Stomach smooth muscle (tissue), 2 donors: ENCODE results near the gene LANCL1.
"Not testable (repeated sequence)": the region's sequence is repeated elsewhere in the genome, so short reads cannot be mapped to it uniquely, and the experiment has no call there.

Source experiments
- H3K27ac ChIP-seq: one replicate; pipeline ENCODE4 v1.7.0; 2013; ENCODE audit warnings: mild to moderate bottlenecking, low read length, inconsistent platforms
- H3K27me3 ChIP-seq, 2 donors: one replicate each; pipeline ENCODE4 v1.7.0; 2013; ENCODE audit warnings: low read length in 2 of 2; ENCODE audit not compliant: insufficient read depth in 2 of 2, control insufficient read depth in 1 of 2
- H3K36me3 ChIP-seq, 2 donors: one replicate each; pipeline ENCODE4 v1.7.0; 2013; ENCODE audit warnings: low read length in 2 of 2; ENCODE audit not compliant: control insufficient read depth in 2 of 2, insufficient read depth in 2 of 2
- H3K4me1 ChIP-seq: one replicate; pipeline ENCODE4 v1.7.0; 2013; ENCODE audit warnings: low read length; ENCODE audit not compliant: control insufficient read depth, insufficient read depth
- H3K4me3 ChIP-seq, 2 donors: one replicate each; pipeline ENCODE4 v1.7.0; 2013; ENCODE audit warnings: low read length in 2 of 2
- H3K9ac ChIP-seq, 2 donors: one replicate each; pipeline ENCODE4 v1.7.0; 2013; ENCODE audit warnings: low read length in 2 of 2, mild to moderate bottlenecking in 1 of 2
- H3K9me3 ChIP-seq, 2 donors: one replicate each; pipeline ENCODE4 v1.7.0; 2013; ENCODE audit warnings: low read length in 2 of 2; ENCODE audit not compliant: control insufficient read depth in 2 of 2
- donor health status: healthy.
- donor health status: Pancreatic carcinoma.

LANCL1 gene

GRCh38 chr2:210459407-210459806 lies 17.2 kb downstream of the LANCL1 start:
- no peaks in the 10 kb centered on the region for H3K9me3 ChIP-seq
- H3K27me3 ChIP-seq = no peaks in the 10 kb centered on the region
- no peak overlapping the region for H3K9ac ChIP-seq

GRCh38 chr2:210458395-210458794 lies 18.2 kb downstream of the LANCL1 start:
- H3K4me3 ChIP-seq = no peak overlapping the region
- H3K4me1 ChIP-seq = no peaks in the 10 kb centered on the region
- no peaks in the 10 kb centered on the region for H3K9me3 ChIP-seq
- peaks cover 29 to 30% of the 10 kb centered on the region in 2 donors for H3K36me3 ChIP-seq
- H3K27me3 ChIP-seq = no peaks in the 10 kb centered on the region
- H3K9ac ChIP-seq = no peak overlapping the region
- no peak overlapping the region for H3K27ac ChIP-seq

More at GRCh38 chr2:210459407-210459806, 17.2 kb downstream of the LANCL1 start:
- H3K36me3 ChIP-seq = peaks cover 20 to 28% of the 10 kb centered on the region in 2 donors
- H3K4me3 ChIP-seq = no peak overlapping the region
- H3K4me1 ChIP-seq = no peaks in the 10 kb centered on the region
- H3K27ac ChIP-seq = no peak overlapping the region

- Histone ChIP-seq H3K9ac (no peak overlapping the region), H3K36me3 (peaks cover 26 to 30% of the 10 kb centered on the region in 2 donors), H3K27ac (no peak overlapping the region)
These were observed 20.0 kb downstream of the LANCL1 start for GRCh38 chr2:210456571-210456970.

GRCh38 chr2:210454336-210454735 lies 22.2 kb downstream of the LANCL1 start:
- H3K9me3 ChIP-seq = no peaks in the 10 kb centered on the region
- no peak overlapping the region for H3K9ac ChIP-seq
- H3K27ac ChIP-seq = no peak overlapping the region
- H3K27me3 ChIP-seq = no peaks in the 10 kb centered on the region
- peaks cover 20 to 34% of the 10 kb centered on the region in 2 donors for H3K36me3 ChIP-seq
- H3K4me3 ChIP-seq = no peak overlapping the region
- no peaks in the 10 kb centered on the region for H3K4me1 ChIP-seq

More at GRCh38 chr2:210456571-210456970, 20.0 kb downstream of the LANCL1 start:
- Histone ChIP-seq H3K27me3 (no peaks in the 10 kb centered on the region), H3K9me3 (no peaks in the 10 kb centered on the region), H3K4me3 (no peak overlapping the region), H3K4me1 (no peaks in the 10 kb centered on the region)

GRCh38 chr2:210452194-210452593 lies 24.4 kb downstream of the LANCL1 start:
- no peaks in the 10 kb centered on the region for H3K9me3 ChIP-seq
- H3K27me3 ChIP-seq = no peaks in the 10 kb centered on the region
- no peak overlapping the region for H3K9ac ChIP-seq
- H3K36me3 ChIP-seq = peaks cover 13 to 26% of the 10 kb centered on the region in 2 donors
- no peak overlapping the region for H3K4me3 ChIP-seq
- H3K27ac ChIP-seq = no peak overlapping the region
- H3K4me1 ChIP-seq = no peaks in the 10 kb centered on the region

- not testable (repeated sequence) for H3K27ac ChIP-seq, H3K4me1 ChIP-seq, H3K27me3 ChIP-seq, H3K4me3 ChIP-seq, H3K9me3 ChIP-seq, H3K9ac ChIP-seq
- peaks cover 13 to 21% of the 10 kb centered on the region in 2 donors for H3K36me3 ChIP-seq
These were observed 25.6 kb downstream of the LANCL1 start for GRCh38 chr2:210450942-210451341.

GRCh38 chr2:210445732-210446131 lies 30.8 kb downstream of the LANCL1 start:
- Histone ChIP-seq H3K9ac (no peak overlapping the region), H3K9me3 (no peaks in the 10 kb centered on the region), H3K4me1 (no peaks in the 10 kb centered on the region), H3K4me3 (no peak overlapping the region), H3K27me3 (no peaks in the 10 kb centered on the region), H3K36me3 (peaks cover 0 to under 1% of the 10 kb centered on the region in 2 donors), H3K27ac (no peak overlapping the region)

GRCh38 chr2:210445116-210445707 lies 31.3 kb downstream of the LANCL1 start:
- Histone ChIP-seq H3K4me1 (no peaks in the 10 kb centered on the region), H3K27ac (no peak overlapping the region), H3K36me3 (no peaks in the 10 kb centered on the region), H3K27me3 (no peaks in the 10 kb centered on the region), H3K4me3 (no peak overlapping the region), H3K9ac (no peak overlapping the region), H3K9me3 (no peaks in the 10 kb centered on the region)

GRCh38 chr2:210443527-210443926 lies 33.0 kb downstream of the LANCL1 start:
- Histone ChIP-seq H3K27me3 (no peaks in the 10 kb centered on the region), H3K9ac (no peak overlapping the region), H3K9me3 (no peaks in the 10 kb centered on the region), H3K4me3 (no peak overlapping the region), H3K36me3 (peaks cover 2 to 8% of the 10 kb centered on the region in 2 donors), H3K4me1 (no peaks in the 10 kb centered on the region), H3K27ac (no peak overlapping the region)

- no peaks in the 10 kb centered on the region for H3K27me3 ChIP-seq
- no peak overlapping the region for H3K9ac ChIP-seq
- no peak overlapping the region for H3K27ac ChIP-seq
- H3K4me3 ChIP-seq = no peak overlapping the region
- H3K36me3 ChIP-seq = peaks cover 2 to 8% of the 10 kb centered on the region in 2 donors
- H3K9me3 ChIP-seq = no peaks in the 10 kb centered on the region
- H3K4me1 ChIP-seq = no peaks in the 10 kb centered on the region
These were observed 33.7 kb downstream of the LANCL1 start for GRCh38 chr2:210442878-210443277.

- Histone ChIP-seq H3K9ac (no peak overlapping the region), H3K9me3 (no peaks in the 10 kb centered on the region), H3K4me3 (no peak overlapping the region), H3K4me1 (no peaks in the 10 kb centered on the region), H3K36me3 (peaks cover 2 to 8% of the 10 kb centered on the region in 2 donors), H3K27me3 (no peaks in the 10 kb centered on the region), H3K27ac (no peak overlapping the region)
These were observed 34.1 kb downstream of the LANCL1 start for GRCh38 chr2:210442457-210442856.
